Coronary artery (tissue), 2 donors: Measurements from ENCODE around the gene SIGLEC6.

Experiments
- DNase-seq: peaks from one replicate; pipeline ENCODE4 v3.0.0-alpha.2; 2017; ENCODE audit warnings: low spot score
- H3K27ac ChIP-seq, 2 donors: fragments of 200-600 bp; sonication (generic); one replicate each; pipeline ENCODE4 v1.5.1; 2016 to 2019
- H3K4me3 ChIP-seq: fragments of 200-600 bp; sonication (generic); 2 replicates; pipeline ENCODE4 v1.5.1; 2016; ENCODE audit warnings: mild to moderate bottlenecking, moderate library complexity
- CTCF ChIP-seq: fragments of 200-600 bp; sonication (generic); IDR thresholded peaks from one replicate; pipeline ENCODE4 v1.5.1; 2019; ENCODE audit warnings: antibody characterized with exemption

The SIGLEC6 gene

GRCh38 chr19:51544038-51544437 lies 12.6 kb upstream of the SIGLEC6 start:
- H3K4me3 ChIP-seq, result no peak overlapping the region
- no peak for TF ChIP-seq CTCF
- no peak overlapping the region for H3K27ac ChIP-seq
- no peak for DNase-seq

DNA sequence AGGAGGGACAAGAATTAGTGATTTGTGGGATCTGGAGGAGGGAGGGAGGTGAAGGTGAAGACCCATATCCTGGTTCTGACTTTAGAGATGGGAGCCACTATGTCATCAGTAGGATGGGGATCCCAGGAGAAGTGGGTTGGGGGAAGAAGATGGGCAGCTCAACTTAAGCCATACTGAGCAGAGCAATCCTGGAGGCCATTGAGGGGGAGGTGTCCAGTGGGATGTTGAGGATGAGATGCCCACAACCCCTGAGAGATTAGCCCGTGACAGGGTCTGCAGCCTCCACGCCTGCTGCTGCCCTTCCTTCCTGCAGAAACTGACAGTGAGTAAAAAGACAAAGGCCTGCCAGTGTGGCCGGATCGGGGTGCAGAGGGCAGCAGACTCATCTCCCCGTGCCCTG lies 11.2 kb upstream of the SIGLEC6 start:
- no peak for DNase-seq
- TF ChIP-seq CTCF, result no peak
- H3K4me3 ChIP-seq, result no peak overlapping the region
- H3K27ac ChIP-seq, result no peak overlapping the region

GRCh38 chr19:51541458-51542357 lies 10.2 kb upstream of the SIGLEC6 start:
- Histone ChIP-seq H3K4me3 (no peak overlapping the region), H3K27ac (no peak overlapping the region)
- TF ChIP-seq CTCF, result no peak
- DNase-seq, result no peak

DNA sequence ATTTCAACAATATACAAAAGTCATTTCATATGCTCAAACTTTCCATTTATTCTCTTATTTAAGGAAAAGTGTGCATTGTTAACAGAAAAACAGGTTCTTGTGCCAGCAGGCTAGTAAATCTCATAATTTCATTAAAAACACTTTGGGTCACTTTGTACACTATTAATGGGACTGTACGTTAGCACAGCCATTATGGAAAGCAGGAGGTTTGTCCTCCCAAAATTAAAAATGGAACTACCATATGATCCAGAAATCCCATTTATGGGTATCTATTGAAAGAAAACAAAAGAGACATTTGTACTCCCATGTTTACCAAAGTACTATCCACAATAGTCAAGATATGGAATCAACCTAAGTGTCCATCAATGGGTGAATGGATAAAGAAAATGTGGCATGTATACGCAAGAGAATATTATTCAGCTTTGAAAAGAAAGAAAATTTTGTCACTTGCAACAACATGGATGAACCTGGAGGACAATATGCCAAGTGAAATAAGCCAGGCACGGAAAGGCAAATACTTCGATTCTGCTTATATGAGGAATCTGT lies 8.4 kb upstream of the SIGLEC6 start:
- no peak for TF ChIP-seq CTCF
- Histone ChIP-seq H3K27ac (no peak overlapping the region), H3K4me3 (no peak overlapping the region)
- DNase-seq, result no peak

GRCh38 chr19:51535535-51535934 lies 4.1 kb upstream of the SIGLEC6 start:
- Histone ChIP-seq H3K27ac (no peak overlapping the region), H3K4me3 (no peak overlapping the region)
- TF ChIP-seq CTCF, result no peak
- no peak for DNase-seq

DNA sequence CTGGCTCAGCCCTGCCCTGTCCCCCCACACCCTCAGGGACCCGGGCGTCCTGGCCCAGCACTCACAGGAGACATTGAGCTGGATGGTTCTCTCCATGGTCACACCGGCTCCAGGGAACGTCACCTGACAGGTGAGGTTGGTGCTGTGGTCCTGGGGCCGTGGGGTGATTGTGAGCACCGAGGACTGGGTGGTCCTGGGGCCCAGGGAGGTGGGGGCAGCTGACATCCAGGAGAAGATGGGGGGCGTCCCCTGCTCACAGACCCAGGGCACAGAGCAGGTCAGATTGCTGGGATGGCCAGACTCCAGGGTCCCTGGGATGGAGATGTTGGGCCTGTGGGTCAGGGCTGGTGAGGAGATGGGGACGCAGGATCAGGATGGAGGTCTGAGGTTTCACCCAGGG lies 854 bp downstream of the SIGLEC6 start:
- no peak overlapping the region for H3K27ac ChIP-seq
- no peak for DNase-seq
- TF ChIP-seq CTCF, result no peak
- H3K4me3 ChIP-seq, result no peak overlapping the region

DNA sequence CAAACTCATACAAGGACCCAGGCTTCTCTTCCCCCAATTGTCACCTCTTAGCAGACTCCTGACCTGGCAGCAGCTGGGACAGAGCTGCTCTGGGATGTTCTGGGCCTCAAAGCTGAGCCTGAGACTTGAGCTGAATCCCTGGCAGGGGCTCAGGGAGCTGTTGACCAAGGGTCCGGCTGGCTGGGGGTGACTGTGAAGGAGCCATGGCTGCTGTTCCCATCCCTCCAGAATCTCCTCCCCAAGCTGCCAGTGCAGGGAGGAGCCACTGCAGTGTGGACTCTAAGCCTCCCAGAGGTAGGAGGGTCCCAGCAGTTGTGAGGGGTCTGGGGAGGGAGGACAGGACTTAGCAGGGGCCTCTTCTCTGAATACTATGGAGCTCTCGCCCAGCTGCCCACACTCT lies 2.2 kb downstream of the SIGLEC6 start:
- H3K27ac ChIP-seq, result no peak overlapping the region
- no peak for TF ChIP-seq CTCF
- H3K4me3 ChIP-seq, result no peak overlapping the region
- DNase-seq, result no peak
